ENCODE results near the gene KREMEN1.
"Not testable (repeated sequence)": the region's sequence is repeated elsewhere in the genome, so short reads cannot be mapped to it uniquely, and the experiment has no call there.

DNA sequence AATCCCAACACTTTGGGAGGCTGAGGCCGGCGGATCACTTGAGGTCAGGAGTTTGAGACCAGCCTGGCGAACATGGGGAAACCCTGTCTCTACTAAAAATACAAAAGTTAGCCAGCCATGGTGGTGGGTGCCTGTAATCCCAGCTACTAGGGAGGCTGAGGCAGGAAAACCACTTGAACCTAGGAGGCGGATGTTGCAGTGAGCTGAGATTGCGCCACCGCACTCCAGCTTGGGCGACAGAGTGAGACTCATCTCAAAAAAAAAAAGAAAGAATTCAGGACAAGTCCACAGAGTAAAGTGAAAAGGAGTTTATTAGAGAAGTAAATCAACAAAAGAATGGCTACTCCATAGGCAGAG, 10.7 kb downstream of the KREMEN1 start:
- not testable (repeated sequence) for TF ChIP-seq EZH2phosphoT487 (IDR thresholded peaks at IDR 0.05; ENCODE audit: low read depth, severe bottlenecking, unreplicated experiment)
- TF ChIP-seq, protein P1, sequence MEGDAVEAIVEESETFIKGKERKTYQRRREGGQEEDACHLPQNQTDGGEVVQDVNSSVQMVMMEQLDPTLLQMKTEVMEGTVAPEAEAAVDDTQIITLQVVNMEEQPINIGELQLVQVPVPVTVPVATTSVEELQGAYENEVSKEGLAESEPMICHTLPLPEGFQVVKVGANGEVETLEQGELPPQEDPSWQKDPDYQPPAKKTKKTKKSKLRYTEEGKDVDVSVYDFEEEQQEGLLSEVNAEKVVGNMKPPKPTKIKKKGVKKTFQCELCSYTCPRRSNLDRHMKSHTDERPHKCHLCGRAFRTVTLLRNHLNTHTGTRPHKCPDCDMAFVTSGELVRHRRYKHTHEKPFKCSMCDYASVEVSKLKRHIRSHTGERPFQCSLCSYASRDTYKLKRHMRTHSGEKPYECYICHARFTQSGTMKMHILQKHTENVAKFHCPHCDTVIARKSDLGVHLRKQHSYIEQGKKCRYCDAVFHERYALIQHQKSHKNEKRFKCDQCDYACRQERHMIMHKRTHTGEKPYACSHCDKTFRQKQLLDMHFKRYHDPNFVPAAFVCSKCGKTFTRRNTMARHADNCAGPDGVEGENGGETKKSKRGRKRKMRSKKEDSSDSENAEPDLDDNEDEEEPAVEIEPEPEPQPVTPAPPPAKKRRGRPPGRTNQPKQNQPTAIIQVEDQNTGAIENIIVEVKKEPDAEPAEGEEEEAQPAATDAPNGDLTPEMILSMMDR (IDR thresholded peaks at IDR 0.05; ENCODE audit: poor library complexity): not testable (repeated sequence)
